ENCODE data around the gene SRCAP.

Gene SRCAP

DNA sequence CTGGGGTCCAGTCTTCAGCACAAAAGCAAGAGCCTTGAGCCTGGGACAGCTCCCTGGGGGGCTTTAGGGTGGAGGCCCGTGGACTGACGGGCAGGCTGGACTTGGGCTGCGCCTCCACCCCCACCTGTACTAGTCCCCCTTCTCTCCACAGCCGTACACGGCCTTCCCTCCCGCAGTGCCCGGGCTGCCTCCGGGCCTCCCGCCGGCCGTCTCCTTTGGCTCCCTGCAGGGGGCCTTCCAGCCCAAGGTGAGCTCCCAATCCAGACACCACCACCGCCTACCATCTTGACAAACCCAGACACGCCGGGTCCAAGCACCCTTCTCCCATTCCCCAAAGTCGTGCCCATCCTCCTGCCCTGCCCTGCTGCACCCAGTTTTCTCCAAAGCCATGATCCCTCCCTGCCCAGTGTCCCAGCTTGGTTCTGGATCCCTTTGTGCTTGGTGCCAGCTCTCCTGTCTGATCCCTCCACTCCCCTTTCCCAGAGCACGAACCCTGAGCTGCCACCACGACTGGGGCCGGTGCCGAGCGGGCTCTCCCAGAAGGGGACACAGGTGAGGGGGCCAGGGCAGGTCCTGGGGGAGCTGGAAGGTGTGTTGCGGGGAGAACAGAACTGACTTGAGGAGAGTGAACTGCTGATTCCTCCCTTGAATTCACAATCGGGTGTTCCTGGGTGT lies 33.7 kb upstream of the SRCAP start:
- DNase-seq (ENCODE audit: low spot score) = no peak
- TF ChIP-seq, protein P1, sequence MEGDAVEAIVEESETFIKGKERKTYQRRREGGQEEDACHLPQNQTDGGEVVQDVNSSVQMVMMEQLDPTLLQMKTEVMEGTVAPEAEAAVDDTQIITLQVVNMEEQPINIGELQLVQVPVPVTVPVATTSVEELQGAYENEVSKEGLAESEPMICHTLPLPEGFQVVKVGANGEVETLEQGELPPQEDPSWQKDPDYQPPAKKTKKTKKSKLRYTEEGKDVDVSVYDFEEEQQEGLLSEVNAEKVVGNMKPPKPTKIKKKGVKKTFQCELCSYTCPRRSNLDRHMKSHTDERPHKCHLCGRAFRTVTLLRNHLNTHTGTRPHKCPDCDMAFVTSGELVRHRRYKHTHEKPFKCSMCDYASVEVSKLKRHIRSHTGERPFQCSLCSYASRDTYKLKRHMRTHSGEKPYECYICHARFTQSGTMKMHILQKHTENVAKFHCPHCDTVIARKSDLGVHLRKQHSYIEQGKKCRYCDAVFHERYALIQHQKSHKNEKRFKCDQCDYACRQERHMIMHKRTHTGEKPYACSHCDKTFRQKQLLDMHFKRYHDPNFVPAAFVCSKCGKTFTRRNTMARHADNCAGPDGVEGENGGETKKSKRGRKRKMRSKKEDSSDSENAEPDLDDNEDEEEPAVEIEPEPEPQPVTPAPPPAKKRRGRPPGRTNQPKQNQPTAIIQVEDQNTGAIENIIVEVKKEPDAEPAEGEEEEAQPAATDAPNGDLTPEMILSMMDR (IDR thresholded peaks at IDR 0.05; ENCODE audit: extremely low read depth, missing control alignments) = no peak

DNA sequence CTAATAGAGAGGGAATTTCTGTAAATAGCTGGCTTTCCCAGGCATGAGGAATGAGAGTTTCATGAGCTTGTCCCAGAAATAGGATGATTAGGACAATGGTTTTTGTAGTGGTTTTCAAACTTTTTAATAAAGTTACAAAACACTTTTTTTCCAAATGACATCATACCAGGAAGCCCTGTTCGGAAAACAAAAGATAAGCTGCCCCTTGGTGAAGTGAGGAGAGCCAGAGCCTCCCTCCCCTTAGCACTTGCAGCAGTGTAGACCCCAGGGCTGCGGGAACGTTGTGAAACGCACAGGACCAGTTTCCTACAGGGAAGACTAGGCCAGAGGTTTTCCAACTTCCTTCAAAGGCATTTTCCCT lies 33.2 kb upstream of the SRCAP start:
- no peak for DNase-seq (ENCODE audit: low spot score)
- TF ChIP-seq, protein P1 (IDR thresholded peaks at IDR 0.05; ENCODE audit: extremely low read depth, missing control alignments) = no peak

DNA sequence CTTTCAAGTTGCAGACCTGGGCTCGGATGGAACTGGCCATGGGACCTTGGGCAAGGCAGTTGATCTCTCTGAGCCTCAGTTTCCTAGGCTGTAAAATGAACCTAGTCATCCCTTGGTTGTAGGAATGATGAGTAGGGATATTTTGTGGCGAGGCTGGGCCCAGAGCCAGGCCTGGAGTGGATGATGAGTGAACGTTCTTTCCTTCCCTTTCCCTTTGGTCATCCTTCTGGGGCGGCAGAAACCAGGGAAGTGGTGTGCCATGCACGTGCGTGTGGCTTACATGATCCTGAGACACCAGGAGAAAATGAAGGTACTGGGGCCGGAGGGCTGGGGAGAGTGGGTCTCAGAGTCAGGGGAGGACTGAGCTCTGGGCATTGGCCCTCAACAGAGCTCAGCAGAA lies 32.3 kb upstream of the SRCAP start:
- no peak for DNase-seq (ENCODE audit: low spot score)
- TF ChIP-seq, protein P1 (IDR thresholded peaks at IDR 0.05; ENCODE audit: extremely low read depth, missing control alignments) = no peak

DNA sequence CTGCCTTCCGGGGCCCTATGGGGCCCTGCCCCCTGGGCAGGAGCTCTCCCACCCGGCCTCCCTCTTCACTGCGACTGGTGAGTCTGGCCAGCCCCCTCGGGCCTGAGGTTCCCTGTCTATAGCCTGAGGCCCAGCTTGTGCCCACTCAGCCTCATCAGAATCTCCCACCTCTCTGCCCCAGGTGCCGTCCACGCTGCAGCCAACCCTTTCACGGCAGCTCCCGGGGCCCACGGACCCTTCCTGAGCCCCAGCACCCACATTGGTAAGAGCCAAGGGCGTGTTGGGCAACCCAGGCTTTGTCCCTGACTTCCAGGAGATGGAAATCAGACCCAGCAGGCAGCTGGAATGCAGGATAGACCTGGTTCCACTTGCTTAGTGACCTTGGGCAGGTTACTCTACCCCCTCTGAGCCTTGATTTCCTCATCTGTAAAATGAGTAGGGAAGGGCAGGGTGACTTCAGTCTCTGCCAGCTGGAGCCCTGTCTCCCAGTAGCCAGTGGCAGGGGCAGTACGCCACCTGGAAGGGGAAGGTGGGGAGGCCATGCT lies 31.5 kb upstream of the SRCAP start:
- TF ChIP-seq, protein P1 (IDR thresholded peaks at IDR 0.05; ENCODE audit: extremely low read depth, missing control alignments) = no peak
- DNase-seq (ENCODE audit: low spot score) = no peak

DNA sequence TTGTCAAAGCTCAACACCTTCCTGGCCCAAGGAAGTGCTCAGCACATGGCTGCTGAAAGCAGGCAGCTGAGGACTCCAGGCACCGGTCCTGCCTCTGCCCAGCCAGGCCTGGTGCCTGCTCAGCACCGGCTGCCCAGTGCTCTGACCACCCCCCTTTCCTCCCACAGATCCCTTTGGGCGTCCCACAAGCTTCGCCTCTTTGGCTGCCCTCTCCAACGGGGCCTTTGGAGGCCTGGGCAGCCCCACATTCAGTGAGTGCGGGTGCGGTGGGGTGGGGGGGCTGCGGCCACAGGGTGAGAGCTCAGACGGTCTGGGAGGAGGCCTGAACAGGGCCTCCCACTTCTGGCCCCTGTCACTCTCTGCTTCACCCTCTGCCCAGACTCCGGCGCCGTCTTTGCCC lies 30.6 kb upstream of the SRCAP start:
- no peak for DNase-seq (ENCODE audit: low spot score)
- TF ChIP-seq, protein P1 (IDR thresholded peaks at IDR 0.05; ENCODE audit: extremely low read depth, missing control alignments) = no peak

DNA sequence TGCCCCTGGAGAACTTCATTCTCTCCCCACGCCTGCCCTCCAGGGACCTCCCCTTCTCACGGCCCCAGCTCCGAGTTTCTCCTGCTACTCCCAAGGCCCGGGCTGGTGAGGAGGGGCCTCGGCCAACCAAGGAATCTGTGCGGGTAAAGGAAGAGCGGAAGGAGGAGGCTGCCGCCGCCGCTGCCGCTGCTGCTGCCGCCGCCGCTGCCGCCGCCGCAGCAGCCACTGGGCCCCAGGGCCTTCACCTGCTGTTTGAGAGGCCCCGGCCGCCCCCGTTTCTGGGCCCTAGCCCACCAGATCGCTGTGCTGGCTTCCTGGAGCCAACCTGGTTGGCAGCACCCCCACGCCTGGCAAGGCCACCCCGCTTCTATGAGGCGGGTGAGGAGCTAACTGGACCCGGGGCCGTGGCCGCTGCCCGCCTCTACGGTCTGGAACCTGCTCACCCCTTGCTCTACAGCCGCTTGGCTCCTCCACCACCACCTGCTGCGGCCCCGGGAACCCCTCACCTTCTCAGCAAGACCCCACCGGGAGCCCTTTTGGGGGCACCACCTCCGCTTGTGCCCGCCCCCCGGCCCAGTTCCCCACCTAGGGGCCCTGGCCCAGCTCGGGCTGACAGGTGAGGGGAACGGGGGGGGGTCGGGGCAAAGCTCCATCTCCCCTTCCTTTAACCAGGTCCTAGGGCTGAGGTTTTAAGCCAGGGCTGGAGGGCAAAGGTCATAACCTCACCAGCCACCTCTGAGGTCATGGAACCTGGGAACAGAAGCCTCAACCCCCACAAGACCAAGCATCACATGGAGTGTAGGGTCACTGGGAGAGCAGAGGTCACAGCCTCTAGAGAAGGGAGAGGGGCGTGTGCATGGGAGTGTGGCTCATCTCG lies 29.7 kb upstream of the SRCAP start:
- TF ChIP-seq, protein P1 (IDR thresholded peaks at IDR 0.05; ENCODE audit: extremely low read depth, missing control alignments) = no peak
- DNase-seq (ENCODE audit: low spot score) = no peak
